HG03378 (cell line): ENCODE results near the gene AP1AR.
"Not testable (repeated sequence)": the region's sequence is repeated elsewhere in the genome, so short reads cannot be mapped to it uniquely, and the experiment has no call there.

Experiments used
- ATAC-seq: cut with Tn5 transposase; IDR thresholded peaks from one replicate; pipeline ENCODE4 v1.9.1; 2021; ENCODE audit warnings: mild to moderate bottlenecking, moderate library complexity; ENCODE audit not compliant: unreplicated experiment

AP1AR gene

DNA sequence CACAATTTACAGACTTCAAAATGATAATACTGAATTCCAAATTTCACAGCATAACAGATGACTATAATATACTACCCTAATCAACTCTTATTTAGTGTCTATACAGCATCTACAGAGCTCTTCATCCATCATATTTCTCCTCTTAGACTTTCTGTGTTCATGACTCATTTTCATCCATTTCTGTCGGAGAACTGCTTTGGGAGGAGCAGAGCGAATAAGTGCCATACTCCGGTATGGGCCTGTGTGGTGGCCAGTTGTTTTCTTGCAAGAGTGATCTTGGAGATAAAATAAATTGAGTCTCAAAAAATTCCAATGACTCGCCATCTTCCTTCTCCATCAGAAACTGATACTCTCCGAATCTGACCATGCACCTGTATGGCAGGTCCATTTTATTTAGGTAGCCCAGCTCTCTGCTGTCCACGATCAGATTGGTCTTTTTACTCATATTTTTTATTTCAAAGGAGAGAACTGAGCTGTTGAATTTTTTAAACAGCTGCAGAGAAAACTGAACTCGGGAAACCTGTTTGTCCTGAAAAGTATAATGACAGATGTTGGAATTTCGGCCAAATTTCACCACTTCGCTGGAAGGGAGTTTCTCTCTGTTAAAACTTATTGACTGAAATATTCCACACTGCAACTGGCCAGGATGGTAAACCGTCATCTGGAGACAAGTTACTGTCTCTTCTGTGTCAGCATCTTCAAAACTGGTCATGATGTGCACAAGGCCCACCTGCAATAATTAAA is 46.3 kb downstream of the AP1AR start:
- ATAC-seq, result no peak

- peak; percentile 74 for ATAC-seq
Observed at GRCh38 chr4:112279025-112279881, 47.7 kb downstream of the AP1AR start.

GRCh38 chr4:112279882-112280315 is 48.3 kb downstream of the AP1AR start:
- ATAC-seq, result peak; percentile 9

DNA sequence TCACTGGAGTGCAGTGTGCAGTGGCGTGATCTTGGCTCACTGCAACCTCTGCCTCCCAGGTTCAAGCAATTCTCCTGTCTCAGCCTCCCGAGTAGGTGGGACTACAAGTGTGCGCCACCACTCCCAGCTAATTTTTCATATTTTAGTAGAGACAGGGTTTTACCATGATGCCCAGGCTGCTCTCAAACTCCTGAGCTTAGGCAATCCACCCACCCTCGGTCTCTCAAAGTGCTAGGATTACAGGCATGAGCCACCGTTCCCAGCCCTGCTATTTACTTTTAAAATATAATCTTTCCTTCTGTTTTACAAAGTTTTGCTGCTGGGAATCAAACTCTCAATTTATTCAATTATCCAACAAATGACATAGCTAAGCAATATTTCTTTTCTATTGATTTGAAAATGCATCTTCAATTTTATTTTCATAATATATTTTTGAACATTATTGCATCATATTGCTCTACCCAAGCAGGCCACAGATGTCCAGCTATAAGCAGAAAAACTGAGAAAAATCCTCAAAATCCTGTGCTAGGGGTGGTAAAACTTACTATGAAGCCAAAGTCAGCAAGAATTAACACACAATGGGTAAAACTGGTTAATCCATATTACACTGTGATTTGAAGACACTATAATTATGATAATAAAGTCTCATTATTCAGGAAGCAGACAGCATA is 48.9 kb downstream of the AP1AR start:
- ATAC-seq, result no peak

DNA sequence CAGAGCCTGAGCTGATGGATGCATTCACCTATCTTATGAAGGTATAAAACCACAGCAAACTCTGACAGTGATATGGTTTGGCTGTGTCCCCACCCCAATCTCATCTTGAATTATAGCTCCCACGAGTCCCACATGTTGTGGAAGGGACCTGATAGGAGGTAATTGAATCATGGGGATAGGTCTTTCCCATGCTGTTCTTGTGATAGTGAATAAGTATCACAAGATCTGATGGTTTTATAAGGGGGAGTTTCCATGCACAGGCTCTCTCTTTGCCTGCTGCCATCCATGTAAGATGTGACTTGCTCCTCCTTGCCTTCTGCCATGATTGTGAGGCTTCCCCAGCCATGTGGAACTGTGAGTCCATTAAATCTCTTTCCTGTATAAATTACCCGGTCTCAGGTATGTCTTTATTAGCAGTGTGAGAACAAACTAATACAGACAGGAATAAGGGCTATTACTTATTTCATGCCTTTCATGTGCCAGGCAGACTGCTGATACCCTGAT is 50.4 kb downstream of the AP1AR start:
- not testable (repeated sequence) for ATAC-seq

GRCh38 chr4:112282860-112283667 is 51.5 kb downstream of the AP1AR start:
- ATAC-seq, result no peak

DNA sequence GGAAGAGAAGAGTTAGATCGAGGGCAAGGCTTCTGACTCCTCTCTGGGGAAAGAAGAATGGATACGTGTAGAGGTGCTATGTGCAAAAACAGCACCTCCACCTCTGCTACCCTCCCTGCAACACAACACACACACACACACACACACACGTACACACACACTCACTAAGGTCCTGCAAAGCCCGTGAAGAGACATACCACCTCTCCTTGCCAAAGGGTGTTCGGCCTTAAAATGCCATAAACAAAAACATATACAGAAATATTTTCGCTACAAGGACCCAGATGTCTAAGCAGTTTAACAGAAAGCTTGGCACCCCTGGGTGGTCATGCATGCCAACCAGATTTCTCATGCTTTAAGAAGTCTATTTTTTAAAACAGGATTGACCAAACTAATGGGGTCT is 52.6 kb downstream of the AP1AR start:
- ATAC-seq, result no peak

GRCh38 chr4:112284662-112285411 is 53.2 kb downstream of the AP1AR start:
- ATAC-seq, result no peak

DNA sequence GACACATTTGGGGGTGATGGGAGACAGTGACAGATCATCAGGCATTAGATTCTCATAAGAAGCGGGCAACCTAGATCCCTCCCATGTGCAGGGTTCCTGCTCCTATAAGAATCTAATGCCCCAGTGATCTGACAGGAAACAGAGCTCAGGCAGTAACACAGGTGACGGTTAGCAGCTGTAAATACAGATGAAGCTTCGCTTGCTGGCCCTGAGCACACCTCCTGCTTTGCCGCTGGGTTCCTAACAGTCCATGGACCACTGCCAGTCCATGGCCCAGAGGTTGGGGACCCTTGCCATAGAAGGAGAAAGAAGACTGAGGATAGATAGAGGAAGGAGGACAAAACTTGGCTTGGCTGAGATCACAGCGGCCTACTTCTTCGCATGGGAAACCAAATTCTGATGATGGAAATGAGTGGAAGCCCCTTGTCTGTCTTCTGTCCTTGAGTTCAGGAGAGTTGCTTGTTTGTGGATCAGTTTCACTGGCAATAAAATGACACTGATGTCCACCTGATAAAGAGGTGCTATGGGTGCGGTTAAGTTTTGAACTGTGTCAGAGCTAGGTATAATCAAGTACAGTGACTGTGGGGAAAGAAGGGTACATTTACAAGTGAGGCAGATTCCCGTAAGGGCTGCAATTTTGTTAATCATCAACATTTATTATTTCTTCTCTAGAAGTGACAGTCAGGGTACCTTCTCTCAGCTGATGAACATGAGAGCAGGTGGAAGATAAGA is 55.8 kb downstream of the AP1AR start:
- ATAC-seq, result peak; percentile 23

DNA sequence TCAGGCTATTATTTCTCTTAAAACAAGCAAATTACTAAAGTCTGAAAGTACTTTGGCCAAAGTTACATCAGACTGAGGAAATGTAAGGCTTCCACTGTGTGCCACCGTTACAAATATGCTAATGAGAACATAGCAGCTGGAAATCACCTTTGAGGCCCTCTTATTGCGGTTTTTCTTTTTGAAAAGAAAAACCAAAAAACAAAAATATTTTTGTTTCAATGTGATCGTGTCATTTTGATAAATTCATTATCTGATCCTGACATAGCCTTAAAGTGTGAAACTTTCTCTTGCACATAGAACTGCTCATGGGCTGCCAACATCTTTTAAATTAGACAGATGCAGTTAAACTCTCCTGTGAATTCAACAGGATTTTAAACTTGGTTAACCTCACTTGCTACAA is 56.9 kb downstream of the AP1AR start:
- peak; percentile 47 for ATAC-seq

GRCh38 chr4:112289407-112290253 is 58.0 kb downstream of the AP1AR start:
- ATAC-seq, result no peak

GRCh38 chr4:112290341-112290740 is 58.8 kb downstream of the AP1AR start:
- no peak for ATAC-seq

DNA sequence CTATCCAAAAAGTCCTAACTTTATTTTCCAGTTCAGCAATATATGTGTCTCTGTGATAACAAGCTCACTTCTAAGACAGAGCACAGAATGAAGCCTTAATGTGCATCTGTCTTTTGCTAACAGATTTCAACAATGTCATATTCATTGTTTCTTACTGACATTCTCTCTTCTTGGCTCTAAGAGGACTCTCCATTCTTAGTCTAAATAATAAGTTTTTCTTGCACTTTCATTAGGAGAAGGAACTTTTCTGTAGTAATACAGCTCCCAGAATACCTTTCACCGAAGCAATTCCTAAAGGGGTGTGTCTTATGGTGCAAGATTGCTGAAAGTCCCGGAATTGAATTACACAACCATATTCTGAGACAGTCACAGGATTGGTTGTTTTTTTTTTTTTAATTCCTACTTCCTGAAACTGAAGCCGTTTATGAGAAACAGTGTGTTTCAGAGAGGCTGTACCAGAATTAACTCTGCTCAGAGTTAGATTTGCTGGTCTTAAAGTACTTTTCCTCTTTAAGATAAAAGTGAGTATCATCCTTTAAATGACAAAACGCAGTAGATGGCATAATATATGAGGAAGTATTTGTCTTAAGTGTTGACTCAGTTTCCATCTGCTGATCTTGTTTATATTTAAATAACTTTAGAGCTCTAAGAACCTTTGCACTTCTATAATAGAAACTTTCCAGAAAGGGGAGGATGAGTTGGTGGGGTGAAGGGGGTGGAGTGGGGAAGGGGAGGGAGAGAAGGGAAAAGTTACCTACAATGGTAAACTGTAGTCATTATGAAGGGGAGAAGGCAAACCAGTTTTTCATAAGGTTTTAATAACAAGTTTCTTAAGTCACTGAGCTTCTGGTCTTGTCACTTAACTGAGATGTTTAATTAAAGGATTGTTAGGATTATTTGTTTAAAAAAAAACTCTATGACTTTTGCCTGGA is 65.6 kb downstream of the AP1AR start, which contains the start of gene ALPK1:
Gene ALPK1, plus strand, starts transcription at position 421 of the 932 bp plus-strand sequence.
- peak; percentile 94 for ATAC-seq

GRCh38 chr4:112299721-112300120 is 68.1 kb downstream of the AP1AR start:
- ATAC-seq, result no peak

GRCh38 chr4:112302320-112303274 is 71.0 kb downstream of the AP1AR start:
- peak; percentile 74 for ATAC-seq

GRCh38 chr4:112305477-112305876 is 73.9 kb downstream of the AP1AR start:
- not testable (repeated sequence) for ATAC-seq
